ENCODE measurements around the gene CYB5R4. TPM values are rescaled to one million over a fixed set of nuclear protein-coding genes. Genes with fewer than 3 reads are reported as not detected.

Gene CYB5R4
- total and polyA plus RNA-seq, 10 of the 15 experiments (the other 5 are each of a cell fraction or from before 2014, with no cell fraction given) = 13.4 to 61.1 (median 27.5) TPM

DNA sequence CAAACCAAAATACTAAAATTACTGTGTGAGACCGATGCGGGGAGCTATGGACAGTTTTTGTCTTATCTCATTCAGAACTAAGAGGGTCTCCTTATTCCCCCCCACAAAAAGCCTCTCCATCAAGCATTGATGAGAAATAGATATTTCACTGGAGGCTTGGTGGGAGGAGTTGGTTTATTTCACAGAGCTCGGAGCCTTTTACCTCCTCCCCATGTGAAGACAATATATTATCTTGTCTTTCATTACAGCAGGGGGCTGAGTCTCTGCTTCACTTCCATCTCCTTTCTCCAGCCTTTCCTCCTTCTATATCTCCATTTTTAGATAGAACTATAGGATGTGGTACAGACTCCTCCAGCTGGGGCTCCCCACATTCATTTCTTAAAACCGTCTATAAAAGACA, 144.2 kb downstream of the CYB5R4 start (continued):
- TF ChIP-seq EP300 (IDR thresholded peaks at IDR 0.05; ENCODE audit: borderline replicate concordance in 1 of 2, control insufficient read depth in 1 of 2, low read depth in 2 of 2, low read length in 2 of 2) = no peak

DNA sequence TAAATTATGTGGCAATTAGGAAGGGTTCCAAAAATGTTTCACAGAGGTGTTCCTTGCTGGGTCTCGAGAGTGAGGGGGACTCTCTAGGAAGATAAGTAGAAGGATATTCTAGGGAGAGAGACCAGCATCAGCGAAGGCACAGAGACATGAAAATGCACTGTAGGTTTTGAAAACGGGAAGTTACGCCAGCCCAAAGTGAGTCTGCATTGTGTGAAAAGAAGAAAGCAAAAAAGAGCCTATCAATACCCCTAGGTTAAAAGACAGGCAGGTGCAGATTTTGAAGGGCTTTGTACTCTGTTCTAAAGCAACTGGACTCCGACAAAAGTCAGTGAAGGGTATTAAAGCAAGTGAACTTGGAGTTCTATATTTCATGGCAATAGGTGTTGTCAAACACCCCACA, 148.4 kb downstream of the CYB5R4 start:
- peak; percentile 32; the same call in 1 of the 3 replicates for ATAC-seq
- H4K20me1 ChIP-seq (ENCODE audit: control insufficient read depth, insufficient read depth) = no peaks in the 10 kb centered on the region
- in situ Hi-C loops (cut with MboI) (no loop called here), intact Hi-C loops (cut with micrococcal nuclease; ENCODE audit: unreplicated experiment) (no loop called here)
- no peaks in the 10 kb centered on the region for H3K36me3 ChIP-seq (ENCODE audit: control insufficient read depth in 2 of 2, insufficient read depth in 2 of 2, low read length in 1 of 2)
- no peak overlapping the region for H3K4me2 ChIP-seq (ENCODE audit: control insufficient read depth, insufficient read depth)
- H3K9ac ChIP-seq (ENCODE audit: control insufficient read depth, insufficient read depth, low read length) = no peak overlapping the region
- ChIA-PET POLR2A (no interaction called here), SMC1A (ENCODE audit: uncharacterized antibody, unreplicated experiment) (no interaction called here), CTCF (no interaction called here), RAD21 (ENCODE audit: unreplicated experiment) (no interaction called here)
- H3K27me3 ChIP-seq (replicated peaks in 1 of 2; ENCODE audit: control insufficient read depth in 2 of 2, insufficient read depth in 2 of 2, low read length in 1 of 2) = no peaks in the 10 kb centered on the region; a peak in 1 of 4 replicates
- H3K27ac ChIP-seq (ENCODE audit: control insufficient read depth, insufficient read depth) = no peak overlapping the region
- WGBS (ENCODE audit: insufficient coverage, insufficient replicate concordance, low lambda C conversion rate, missing lambda C conversion rate) = 18% methylated on average over 5 of the region's 5 CpGs
- no TSS peak for BruUV-seq (replicated peaks)
- no peak for FAIRE-seq
- no peaks in the 10 kb centered on the region for H3K79me2 ChIP-seq (ENCODE audit: control insufficient read depth, insufficient read depth, low read length)
- no peaks in the 10 kb centered on the region for H3K9me3 ChIP-seq (replicated peaks; ENCODE audit: control insufficient read depth, insufficient read depth, low read length)
- H3K4me1 ChIP-seq (ENCODE audit: control insufficient read depth, insufficient read depth, low read length) = no peaks in the 10 kb centered on the region
- H3K4me3 ChIP-seq = no peak overlapping the region
- H2AFZ ChIP-seq (ENCODE audit: control insufficient read depth, low read depth, low read length) = no peak overlapping the region
- DNase-seq (ENCODE audit: low read depth, low spot score) = no peak
- TF ChIP-seq POLR2A (IDR thresholded peaks at IDR 0.05; ENCODE audit: low read depth, low read length) = no peak
- no peak for TF ChIP-seq TCF12 (IDR thresholded peaks at IDR 0.05; ENCODE audit: low read depth, low read length)
- no peak for TF ChIP-seq CBX5 (IDR thresholded peaks at IDR 0.05; ENCODE audit: low read depth)
- no peak for TF ChIP-seq ZZZ3 (IDR thresholded peaks at IDR 0.05; ENCODE audit: control insufficient read depth, insufficient read length, low read depth)
- TF ChIP-seq SMAD1 (IDR thresholded peaks at IDR 0.05; ENCODE audit: low read depth, partially characterized antibody) = no peak
- no peak for TF ChIP-seq KAT2A (conservative IDR thresholded peaks at IDR 0.05; ENCODE audit: control insufficient read depth, low read depth, low read length)
- TF ChIP-seq, protein P1, sequence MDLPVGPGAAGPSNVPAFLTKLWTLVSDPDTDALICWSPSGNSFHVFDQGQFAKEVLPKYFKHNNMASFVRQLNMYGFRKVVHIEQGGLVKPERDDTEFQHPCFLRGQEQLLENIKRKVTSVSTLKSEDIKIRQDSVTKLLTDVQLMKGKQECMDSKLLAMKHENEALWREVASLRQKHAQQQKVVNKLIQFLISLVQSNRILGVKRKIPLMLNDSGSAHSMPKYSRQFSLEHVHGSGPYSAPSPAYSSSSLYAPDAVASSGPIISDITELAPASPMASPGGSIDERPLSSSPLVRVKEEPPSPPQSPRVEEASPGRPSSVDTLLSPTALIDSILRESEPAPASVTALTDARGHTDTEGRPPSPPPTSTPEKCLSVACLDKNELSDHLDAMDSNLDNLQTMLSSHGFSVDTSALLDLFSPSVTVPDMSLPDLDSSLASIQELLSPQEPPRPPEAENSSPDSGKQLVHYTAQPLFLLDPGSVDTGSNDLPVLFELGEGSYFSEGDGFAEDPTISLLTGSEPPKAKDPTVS (IDR thresholded peaks at IDR 0.05; ENCODE audit: low read depth, low read length) = no peak
- TF ChIP-seq, protein P2, sequence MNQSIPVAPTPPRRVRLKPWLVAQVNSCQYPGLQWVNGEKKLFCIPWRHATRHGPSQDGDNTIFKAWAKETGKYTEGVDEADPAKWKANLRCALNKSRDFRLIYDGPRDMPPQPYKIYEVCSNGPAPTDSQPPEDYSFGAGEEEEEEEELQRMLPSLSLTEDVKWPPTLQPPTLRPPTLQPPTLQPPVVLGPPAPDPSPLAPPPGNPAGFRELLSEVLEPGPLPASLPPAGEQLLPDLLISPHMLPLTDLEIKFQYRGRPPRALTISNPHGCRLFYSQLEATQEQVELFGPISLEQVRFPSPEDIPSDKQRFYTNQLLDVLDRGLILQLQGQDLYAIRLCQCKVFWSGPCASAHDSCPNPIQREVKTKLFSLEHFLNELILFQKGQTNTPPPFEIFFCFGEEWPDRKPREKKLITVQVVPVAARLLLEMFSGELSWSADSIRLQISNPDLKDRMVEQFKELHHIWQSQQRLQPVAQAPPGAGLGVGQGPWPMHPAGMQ (IDR thresholded peaks at IDR 0.05; ENCODE audit: borderline replicate concordance) = no peak
- TF ChIP-seq TBL1XR1 (IDR thresholded peaks at IDR 0.05; ENCODE audit: low read depth, low read length) = no peak
- TF ChIP-seq TCF7 (IDR thresholded peaks at IDR 0.05; ENCODE audit: borderline replicate concordance) = no peak
- TF ChIP-seq, protein P3, sequence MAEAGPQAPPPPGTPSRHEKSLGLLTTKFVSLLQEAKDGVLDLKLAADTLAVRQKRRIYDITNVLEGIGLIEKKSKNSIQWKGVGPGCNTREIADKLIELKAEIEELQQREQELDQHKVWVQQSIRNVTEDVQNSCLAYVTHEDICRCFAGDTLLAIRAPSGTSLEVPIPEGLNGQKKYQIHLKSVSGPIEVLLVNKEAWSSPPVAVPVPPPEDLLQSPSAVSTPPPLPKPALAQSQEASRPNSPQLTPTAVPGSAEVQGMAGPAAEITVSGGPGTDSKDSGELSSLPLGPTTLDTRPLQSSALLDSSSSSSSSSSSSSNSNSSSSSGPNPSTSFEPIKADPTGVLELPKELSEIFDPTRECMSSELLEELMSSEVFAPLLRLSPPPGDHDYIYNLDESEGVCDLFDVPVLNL (IDR thresholded peaks at IDR 0.05; ENCODE audit: low read depth, low read length) = no peak
- TF ChIP-seq, protein P4, sequence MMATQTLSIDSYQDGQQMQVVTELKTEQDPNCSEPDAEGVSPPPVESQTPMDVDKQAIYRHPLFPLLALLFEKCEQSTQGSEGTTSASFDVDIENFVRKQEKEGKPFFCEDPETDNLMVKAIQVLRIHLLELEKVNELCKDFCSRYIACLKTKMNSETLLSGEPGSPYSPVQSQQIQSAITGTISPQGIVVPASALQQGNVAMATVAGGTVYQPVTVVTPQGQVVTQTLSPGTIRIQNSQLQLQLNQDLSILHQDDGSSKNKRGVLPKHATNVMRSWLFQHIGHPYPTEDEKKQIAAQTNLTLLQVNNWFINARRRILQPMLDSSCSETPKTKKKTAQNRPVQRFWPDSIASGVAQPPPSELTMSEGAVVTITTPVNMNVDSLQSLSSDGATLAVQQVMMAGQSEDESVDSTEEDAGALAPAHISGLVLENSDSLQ (IDR thresholded peaks at IDR 0.05) = no peak

Measured in GM12878 (cell line).